OCI-LY1 (cell line): Measurements from ENCODE around the gene FANCC.

Source experiments
- H2AFZ ChIP-seq: fragments of 200-600 bp; sonication (generic), shearing (Covaris generic); 2 replicates; pipeline ENCODE4 v1.6.0; 2014; ENCODE audit warnings: antibody characterized with exemption, mild to moderate bottlenecking, low read length
- H3F3A ChIP-seq: fragments of 200-600 bp; sonication (generic), shearing (Covaris generic); 2 replicates; pipeline ENCODE4 v1.6.0; 2014; ENCODE audit warnings: mild to moderate bottlenecking, antibody characterized with exemption, low read length, moderate library complexity; ENCODE audit not compliant: insufficient read depth
- H3K27ac ChIP-seq: fragments of 200-600 bp; sonication (generic); 2 replicates; pipeline ENCODE4 v1.5.1; 2014; ENCODE audit warnings: low read length, mixed run types, mild to moderate bottlenecking, low read depth; ENCODE audit not compliant: poor library complexity, severe bottlenecking
- H3K27me3 ChIP-seq: fragments of 200-600 bp; sonication (generic); 2 replicates; pipeline ENCODE4 v1.6.0; 2014; ENCODE audit warnings: antibody characterized with exemption, mild to moderate bottlenecking, low read length, moderate library complexity; ENCODE audit not compliant: insufficient read depth
- H3K36me3 ChIP-seq: fragments of 200-600 bp; sonication (generic); 2 replicates; pipeline ENCODE4 v1.6.1; 2014; ENCODE audit warnings: mild to moderate bottlenecking, antibody characterized with exemption, low read length, moderate library complexity, mixed read lengths; ENCODE audit not compliant: insufficient read depth
- H3K4me1 ChIP-seq: fragments of 200-600 bp; sonication (generic); 2 replicates; pipeline ENCODE4 v1.5.1; 2014; ENCODE audit warnings: mild to moderate bottlenecking, low read length, moderate library complexity; ENCODE audit not compliant: insufficient read depth, severe bottlenecking
- H3K4me2 ChIP-seq: fragments of 200-600 bp; sonication (generic), shearing (Covaris generic); 2 replicates; pipeline ENCODE4 v1.6.1; 2014; ENCODE audit warnings: low read length
- H3K4me3 ChIP-seq: fragments of 200-600 bp; sonication (generic); 2 replicates; pipeline ENCODE4 v1.5.1; 2014; ENCODE audit warnings: low read length, low read depth, mild to moderate bottlenecking, mixed read lengths; ENCODE audit not compliant: poor library complexity, severe bottlenecking
- H3K79me2 ChIP-seq: fragments of 200-600 bp; shearing (Covaris generic); 2 replicates; pipeline ENCODE4 v1.6.1; 2016; ENCODE audit warnings: mixed run types, low read length, mixed read lengths; ENCODE audit not compliant: insufficient read depth
- H3K9ac ChIP-seq: fragments of 200-600 bp; sonication (generic), shearing (Covaris generic); 2 replicates; pipeline ENCODE4 v1.6.1; 2014; ENCODE audit warnings: mild to moderate bottlenecking, low read length, mixed read lengths
- H3K9me2 ChIP-seq: fragments of 200-600 bp; sonication (generic), shearing (Covaris generic); 2 replicates; pipeline ENCODE4 v1.6.1; 2014; ENCODE audit warnings: low read depth, mild to moderate bottlenecking, low read length, mixed read lengths
- H3K9me3 ChIP-seq: fragments of 200-600 bp; shearing (Covaris generic); 2 replicates; pipeline ENCODE4 v1.6.1; 2014; ENCODE audit warnings: low read length, mixed read lengths
- H4K20me1 ChIP-seq: fragments of 200-600 bp; sonication (generic), shearing (Covaris generic); 2 replicates; pipeline ENCODE4 v1.6.0; 2016; ENCODE audit warnings: mild to moderate bottlenecking, low read length; ENCODE audit not compliant: insufficient read depth
- CTCF ChIP-seq: fragments of 200-600 bp; sonication (generic), shearing (Covaris generic); IDR thresholded peaks from 2 replicates; pipeline ENCODE4 v1.5.1; 2017; ENCODE audit warnings: mild to moderate bottlenecking, antibody characterized with exemption, low read length, moderate library complexity, mixed read lengths
- EZH2 ChIP-seq: fragments of 200-600 bp; sonication (generic), shearing (Covaris generic); IDR thresholded peaks from 2 replicates; pipeline ENCODE4 v1.8.0; 2017; ENCODE audit warnings: borderline replicate concordance, mixed run types, mild to moderate bottlenecking, antibody characterized with exemption, low read length, moderate library complexity, mixed read lengths

Gene FANCC

DNA sequence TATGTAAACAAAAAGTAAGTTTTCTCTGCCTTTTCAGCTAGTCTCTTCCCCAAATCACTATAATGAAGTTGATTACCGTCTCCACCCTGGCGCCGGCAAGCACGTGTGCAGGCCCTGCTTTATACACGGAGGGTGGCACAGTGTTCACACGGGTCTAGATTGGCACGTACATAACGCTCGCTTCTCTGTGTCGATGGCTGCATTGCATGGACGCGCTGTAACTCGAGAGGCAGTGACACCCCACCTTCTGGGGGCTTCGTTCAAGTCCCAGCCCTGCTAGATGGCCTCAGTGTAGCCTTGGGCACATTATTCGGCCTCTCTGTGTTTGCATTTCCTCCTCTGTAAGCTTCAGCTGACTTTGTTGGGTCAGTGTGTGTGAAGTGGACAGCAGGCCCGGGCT, 223.9 kb downstream of the FANCC start:
- Histone ChIP-seq H3K4me2 (no peak overlapping the region), H3K4me3 (no peak overlapping the region), H3K4me1 (peaks cover 16% of the 10 kb centered on the region), H3K27me3 (no peaks in the 10 kb centered on the region), H3K27ac (no peak overlapping the region), H3K9me2 (no peaks in the 10 kb centered on the region), H3K79me2 (no peaks in the 10 kb centered on the region), H2AFZ (no peak overlapping the region), H3K9ac (no peak overlapping the region), H3K36me3 (no peaks in the 10 kb centered on the region), H3F3A (no peaks in the 10 kb centered on the region), H3K9me3 (no peaks in the 10 kb centered on the region), H4K20me1 (no peaks in the 10 kb centered on the region)
- TF ChIP-seq CTCF (no peak), EZH2 (no peak)

GRCh38 chr9:95092262-95093072, 225.0 kb downstream of the FANCC start:
- H3K9me3 ChIP-seq, result no peaks in the 10 kb centered on the region
- H3K36me3 ChIP-seq, result no peaks in the 10 kb centered on the region
- H3K4me1 ChIP-seq, result peaks cover 21% of the 10 kb centered on the region
- H4K20me1 ChIP-seq, result no peaks in the 10 kb centered on the region
- H3K27ac ChIP-seq, result no peak overlapping the region
- H3K79me2 ChIP-seq, result no peaks in the 10 kb centered on the region
- H3K9me2 ChIP-seq, result no peaks in the 10 kb centered on the region
- H3F3A ChIP-seq, result no peaks in the 10 kb centered on the region
- H3K4me2 ChIP-seq, result no peak overlapping the region
- H3K4me3 ChIP-seq, result no peak overlapping the region
- H3K9ac ChIP-seq, result no peak overlapping the region
- TF ChIP-seq EZH2 (no peak), CTCF (no peak)
- H2AFZ ChIP-seq, result no peak overlapping the region
- H3K27me3 ChIP-seq, result no peaks in the 10 kb centered on the region

DNA sequence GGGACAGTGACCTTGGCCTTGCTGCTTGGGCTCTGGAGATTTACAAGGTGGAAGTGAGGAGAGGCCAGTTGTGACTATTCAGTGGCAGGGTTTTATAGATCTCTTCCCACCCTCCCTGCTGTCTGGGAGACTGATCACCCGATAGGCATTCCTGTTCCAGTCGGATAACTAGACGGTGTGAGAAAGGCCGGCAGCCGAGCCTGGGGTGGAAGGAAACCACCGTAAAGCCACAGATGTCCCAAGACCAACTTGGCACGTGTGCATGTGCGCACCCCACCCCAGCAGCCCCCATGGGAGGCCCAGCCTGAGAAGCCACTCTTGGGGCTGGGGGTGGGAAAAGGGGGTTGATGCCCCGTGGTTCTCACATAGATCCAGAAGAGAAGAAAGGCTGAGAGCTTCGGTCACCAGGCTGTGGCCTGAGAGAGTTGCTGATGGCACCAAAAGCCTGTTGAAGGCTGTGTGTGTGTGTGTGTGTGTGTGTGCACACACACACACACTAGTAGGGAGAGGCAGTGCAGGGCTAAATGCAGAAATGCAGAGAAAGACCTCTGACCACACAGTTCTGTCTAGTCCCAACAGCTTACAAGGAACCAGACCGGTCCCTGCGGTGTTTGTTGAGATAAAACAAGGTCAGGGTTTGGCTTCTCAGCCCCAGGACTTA, 225.8 kb downstream of the FANCC start:
- Histone ChIP-seq H3K4me1 (peaks cover 21% of the 10 kb centered on the region), H4K20me1 (no peaks in the 10 kb centered on the region), H3K27ac (no peak overlapping the region), H3F3A (no peaks in the 10 kb centered on the region), H3K9me2 (no peaks in the 10 kb centered on the region), H3K4me3 (no peak overlapping the region), H3K79me2 (no peaks in the 10 kb centered on the region), H3K9ac (no peak overlapping the region), H3K9me3 (no peaks in the 10 kb centered on the region), H2AFZ (no peak overlapping the region), H3K4me2 (no peak overlapping the region), H3K36me3 (peaks cover under 1% of the 10 kb centered on the region; the same call in 1 of the 2 replicates), H3K27me3 (no peaks in the 10 kb centered on the region)
- TF ChIP-seq CTCF (no peak), EZH2 (no peak)
